HUES6 (cell line): Measurements from ENCODE around the gene PCDHA13.

ENCODE experiments used
- H3K27ac ChIP-seq: 2 replicates; pipeline ENCODE4 v1.7.0; 2013; ENCODE audit warnings: low read depth, mild to moderate bottlenecking, low read length, inconsistent platforms
- H3K27me3 ChIP-seq: 2 replicates; pipeline ENCODE4 v1.6.1; 2013; ENCODE audit warnings: low read length; ENCODE audit not compliant: control insufficient read depth, insufficient read depth
- H3K36me3 ChIP-seq: 2 replicates; pipeline ENCODE4 v1.6.1; 2013; ENCODE audit warnings: low read length; ENCODE audit not compliant: control insufficient read depth, insufficient read depth
- H3K4me1 ChIP-seq: 2 replicates; pipeline ENCODE4 v1.6.1; 2013; ENCODE audit warnings: low read length; ENCODE audit not compliant: control insufficient read depth, insufficient read depth
- H3K4me3 ChIP-seq: 2 replicates; pipeline ENCODE4 v1.5.1; 2013; ENCODE audit warnings: low read depth, low read length
- H3K9ac ChIP-seq: one replicate; pipeline ENCODE4 v1.6.1; 2013; ENCODE audit warnings: mild to moderate bottlenecking, low read length
- H3K9me3 ChIP-seq: 2 replicates; pipeline ENCODE4 v1.6.1; 2013; ENCODE audit warnings: low read depth, low read length; ENCODE audit not compliant: control insufficient read depth, insufficient read depth

Gene PCDHA13

GRCh38 chr5:140927228-140927573 is 45.3 kb downstream of the PCDHA13 start:
- Histone ChIP-seq H3K36me3 (no peaks in the 10 kb centered on the region), H3K9ac (peak overlapping the region; percentile 79), H3K4me3 (peak overlapping the region; percentile 87), H3K4me1 (peaks cover 22% of the 10 kb centered on the region), H3K9me3 (no peaks in the 10 kb centered on the region), H3K27me3 (peaks cover 34% of the 10 kb centered on the region), H3K27ac (no peak overlapping the region)
